Spleen (tissue), 7 donors: ENCODE measurements around the gene GBX1.

Experiments
- POLR2A ChIP-seq, 3 donors: fragments of 450-650 bp; IDR thresholded peaks; one replicate each; pipeline ENCODE4 v1.5.1; 2017; ENCODE audit warnings: antibody characterized with exemption in 3 of 3, mild to moderate bottlenecking in 1 of 3
- POLR2AphosphoS5 ChIP-seq, 3 donors: sonication (generic); formaldehyde crosslinking; IDR thresholded peaks; one replicate each; pipeline ENCODE4 v1.5.1; 2017; ENCODE audit warnings: antibody characterized with exemption in 3 of 3
- TF ChIP-seq, protein P1 (sequence below), 11 experiments: fragments of 200-600 bp in 7 of 11; fragments of 450-650 bp in 4 of 11; sonication (generic) in 4 of 11; IDR thresholded peaks in 8 of 11; conservative IDR thresholded peaks in 3 of 11; 1 replicate in 7 of 11; 2 replicates in 4 of 11; pipeline versions ENCODE4 v1.4.0 to v1.8.0; 2016 to 2021; ENCODE audit warnings: antibody characterized with exemption in 11 of 11, inconsistent platforms in 4 of 11, mild to moderate bottlenecking in 1 of 11
- donor health status: DM: no; HTN: no; CAD: no; lungs with moderate emphysema.
- donor health status: DM: no; HTN: no; CAD: no.
- donor health status: DM: no; HTN: no; CAD: no.

DNA sequence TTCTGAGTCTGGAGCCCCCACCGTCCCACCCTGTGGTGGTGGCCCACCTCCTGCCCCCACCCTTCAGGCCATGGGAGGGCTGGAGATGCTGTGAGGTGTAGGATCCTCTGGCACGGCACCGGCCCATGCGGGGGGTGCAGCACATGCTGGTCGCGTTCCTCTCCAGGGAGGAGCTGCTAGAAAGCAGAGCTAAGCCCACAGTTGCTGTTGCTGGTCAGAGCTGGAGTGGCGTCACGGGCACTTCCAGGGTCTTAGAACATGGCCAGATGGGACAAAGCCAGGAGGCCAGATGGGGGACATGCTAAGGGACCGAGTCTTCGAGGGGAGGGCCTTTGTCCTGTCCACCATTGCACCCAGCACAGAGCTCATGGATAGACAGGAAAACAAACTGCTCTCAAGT is 59.6 kb downstream of the GBX1 start:
- TF ChIP-seq, protein P1, sequence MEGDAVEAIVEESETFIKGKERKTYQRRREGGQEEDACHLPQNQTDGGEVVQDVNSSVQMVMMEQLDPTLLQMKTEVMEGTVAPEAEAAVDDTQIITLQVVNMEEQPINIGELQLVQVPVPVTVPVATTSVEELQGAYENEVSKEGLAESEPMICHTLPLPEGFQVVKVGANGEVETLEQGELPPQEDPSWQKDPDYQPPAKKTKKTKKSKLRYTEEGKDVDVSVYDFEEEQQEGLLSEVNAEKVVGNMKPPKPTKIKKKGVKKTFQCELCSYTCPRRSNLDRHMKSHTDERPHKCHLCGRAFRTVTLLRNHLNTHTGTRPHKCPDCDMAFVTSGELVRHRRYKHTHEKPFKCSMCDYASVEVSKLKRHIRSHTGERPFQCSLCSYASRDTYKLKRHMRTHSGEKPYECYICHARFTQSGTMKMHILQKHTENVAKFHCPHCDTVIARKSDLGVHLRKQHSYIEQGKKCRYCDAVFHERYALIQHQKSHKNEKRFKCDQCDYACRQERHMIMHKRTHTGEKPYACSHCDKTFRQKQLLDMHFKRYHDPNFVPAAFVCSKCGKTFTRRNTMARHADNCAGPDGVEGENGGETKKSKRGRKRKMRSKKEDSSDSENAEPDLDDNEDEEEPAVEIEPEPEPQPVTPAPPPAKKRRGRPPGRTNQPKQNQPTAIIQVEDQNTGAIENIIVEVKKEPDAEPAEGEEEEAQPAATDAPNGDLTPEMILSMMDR (IDR thresholded peaks at IDR 0.05 in 8 of 11, conservative IDR thresholded peaks at IDR 0.05 in 3 of 11): no peak
- TF ChIP-seq POLR2AphosphoS5 (IDR thresholded peaks at IDR 0.05) (no peak), POLR2A (IDR thresholded peaks at IDR 0.05) (no peak)
